OCI-LY7 (cell line): ENCODE measurements around the gene GLTP. TPM values are rescaled to one million over a fixed set of nuclear protein-coding genes. Genes with fewer than 3 reads are reported as not detected.

ENCODE experiments used
- BruUV-seq: library from RNA; stranded (reverse); fragments of 400-500 nt; replicated peaks from 2 replicates; lab custom pipeline; 2021; lab: Mats Ljungman, UMichigan
- CTCF ChIA-PET: fragments of 300-600 bp; sonication (Branson Sonifier 250); formaldehyde crosslinking; loops from one replicate; lab custom pipeline; 2022; ENCODE audit warnings: antibody characterized with exemption; ENCODE audit not compliant: unreplicated experiment; lab: Charles Lee
- POLR2A ChIA-PET: fragments of 300-600 bp; sonication (Branson Sonifier 250); formaldehyde crosslinking; loops from one replicate; lab custom pipeline; 2022; ENCODE audit warnings: antibody characterized with exemption; lab: Charles Lee
- DNase-seq: peaks from one replicate; pipeline ENCODE4 v3.0.0-alpha.2; 2015; ENCODE audit warnings: low spot score
- H2AFZ ChIP-seq: fragments of 200-600 bp; sonication (generic), shearing (Covaris generic); 2 replicates; pipeline ENCODE4 v1.6.1; 2014; ENCODE audit warnings: mild to moderate bottlenecking, antibody characterized with exemption, low read length, moderate library complexity
- H3K27ac ChIP-seq: fragments of 200-600 bp; sonication (generic); 2 replicates; pipeline ENCODE4 v1.5.1; 2014; ENCODE audit warnings: mixed run types, low read depth, mild to moderate bottlenecking, moderate library complexity, low read length, inconsistent platforms; ENCODE audit not compliant: poor library complexity, severe bottlenecking
- H3K36me3 ChIP-seq: fragments of 200-600 bp; sonication (generic); 2 replicates; pipeline ENCODE4 v1.6.1; 2014; ENCODE audit warnings: mild to moderate bottlenecking, antibody characterized with exemption, low read length, moderate library complexity, mixed read lengths; ENCODE audit not compliant: insufficient read depth
- H3K4me1 ChIP-seq: fragments of 200-600 bp; sonication (generic); 2 replicates; pipeline ENCODE4 v1.5.1; 2014; ENCODE audit warnings: mild to moderate bottlenecking, low read length; ENCODE audit not compliant: insufficient read depth, poor library complexity, severe bottlenecking
- H3K4me2 ChIP-seq: fragments of 200-600 bp; sonication (generic); 2 replicates; pipeline ENCODE4 v1.6.1; 2014; ENCODE audit warnings: mild to moderate bottlenecking, low read length
- H3K4me3 ChIP-seq: fragments of 200-600 bp; sonication (generic); 2 replicates; pipeline ENCODE4 v1.5.1; 2014; ENCODE audit warnings: mild to moderate bottlenecking, low read depth, low read length; ENCODE audit not compliant: poor library complexity, severe bottlenecking
- H3K79me2 ChIP-seq: fragments of 200-600 bp; sonication (generic); 2 replicates; pipeline ENCODE4 v1.6.1; 2016; ENCODE audit warnings: low read depth, mild to moderate bottlenecking, low read length, moderate library complexity, mixed read lengths; ENCODE audit not compliant: insufficient read depth
- H3K9me2 ChIP-seq: fragments of 200-600 bp; sonication (generic); 2 replicates; pipeline ENCODE4 v1.6.1; 2016; ENCODE audit warnings: mild to moderate bottlenecking, low read length, mixed read lengths; ENCODE audit not compliant: insufficient read depth
- H3K9me3 ChIP-seq: fragments of 200-600 bp; sonication (generic); 2 replicates; pipeline ENCODE4 v1.6.1; 2014; ENCODE audit warnings: mild to moderate bottlenecking, mixed run types, low read length, mixed read lengths
- H4K20me1 ChIP-seq: fragments of 200-600 bp; sonication (generic); 2 replicates; pipeline ENCODE4 v1.6.1; 2014; ENCODE audit warnings: mild to moderate bottlenecking, antibody characterized with exemption, low read length, moderate library complexity, mixed read lengths; ENCODE audit not compliant: insufficient read depth
- EZH2phosphoT487 ChIP-seq: fragments of 200-600 bp; sonication (generic); IDR thresholded peaks from 2 replicates; pipeline ENCODE4 v1.6.1; 2018; ENCODE audit warnings: low read depth, borderline replicate concordance, mild to moderate bottlenecking, mixed run types, antibody characterized with exemption, low read length, moderate library complexity, mixed read lengths
- intact Hi-C: fragments of 100-400 bp; cut with micrococcal nuclease; formaldehyde crosslinking; loops from one replicate; pipeline ENCODE4 v1.10.0; 2022; ENCODE audit not compliant: unreplicated experiment
- total RNA-seq, 2 experiments: library from RNA; depleted of rRNA in 1 of 2; stranded (reverse); fragments of >200 nt in 1 of 2; shearing (Covaris generic) in 1 of 2; gene quantifications; 2 replicates each; pipeline ENCODE4 v1.2.3, GENCODE V29; 2014 to 2022
- TF ChIP-seq, protein P1 (sequence below): fragments of 200-600 bp; sonication (generic); conservative IDR thresholded peaks from 2 replicates; pipeline ENCODE4 v1.5.1; 2014; ENCODE audit warnings: mild to moderate bottlenecking, antibody characterized with exemption, low read length, moderate library complexity, mixed read lengths

The GLTP gene
- total RNA-seq, 2 experiments from 2014 or later = 24.0 to 27.3 TPM

DNA sequence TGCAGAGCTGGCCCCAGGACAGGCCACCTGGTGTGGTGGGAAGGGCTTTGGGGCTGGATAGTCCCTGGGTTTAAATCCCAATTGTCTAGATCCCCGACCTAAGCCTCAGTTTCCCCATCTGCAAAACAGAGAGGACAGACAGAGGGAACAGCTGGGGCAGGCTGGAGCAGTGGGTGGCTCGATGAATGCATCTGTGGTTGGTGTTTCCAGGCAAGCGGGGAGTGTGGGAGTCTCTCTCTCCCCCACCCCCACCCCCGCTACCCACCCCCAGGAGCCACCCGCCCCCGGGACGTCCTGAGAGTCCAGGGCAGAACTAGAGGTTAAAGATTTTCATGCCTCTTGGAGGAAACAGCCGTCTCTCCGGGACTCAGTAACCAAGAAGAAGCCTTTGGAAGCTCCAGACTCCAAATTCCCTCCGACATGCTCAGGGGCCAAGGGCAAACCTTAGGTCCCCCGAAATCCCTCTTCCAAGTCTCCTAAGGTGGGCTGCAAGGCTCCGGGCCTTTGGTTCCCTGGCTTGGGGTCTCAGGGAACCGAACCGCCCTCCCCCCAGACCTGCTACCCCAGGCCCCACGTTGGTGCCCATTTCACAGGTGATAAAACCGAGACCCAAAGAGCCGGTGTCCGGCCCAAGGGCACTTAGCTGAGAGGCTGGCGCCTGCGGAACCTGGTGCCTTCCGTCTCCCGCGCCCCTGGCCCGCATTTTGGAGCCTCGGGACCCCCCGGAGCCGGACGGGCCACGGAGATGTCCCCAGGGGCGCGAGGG lies 47.6 kb downstream of the GLTP start:
- H3K79me2 ChIP-seq = no peaks in the 10 kb centered on the region
- CTCF ChIA-PET = no interaction called here
- H3K9me3 ChIP-seq = no peaks in the 10 kb centered on the region
- H3K9me2 ChIP-seq = no peaks in the 10 kb centered on the region
- BruUV-seq = no TSS peak
- H4K20me1 ChIP-seq = no peaks in the 10 kb centered on the region
- no peak overlapping the region for H3K4me3 ChIP-seq
- no peak overlapping the region for H3K4me2 ChIP-seq
- no peak overlapping the region for H2AFZ ChIP-seq
- no peaks in the 10 kb centered on the region for H3K36me3 ChIP-seq
- POLR2A ChIA-PET = no interaction called here
- TF ChIP-seq, protein P1, sequence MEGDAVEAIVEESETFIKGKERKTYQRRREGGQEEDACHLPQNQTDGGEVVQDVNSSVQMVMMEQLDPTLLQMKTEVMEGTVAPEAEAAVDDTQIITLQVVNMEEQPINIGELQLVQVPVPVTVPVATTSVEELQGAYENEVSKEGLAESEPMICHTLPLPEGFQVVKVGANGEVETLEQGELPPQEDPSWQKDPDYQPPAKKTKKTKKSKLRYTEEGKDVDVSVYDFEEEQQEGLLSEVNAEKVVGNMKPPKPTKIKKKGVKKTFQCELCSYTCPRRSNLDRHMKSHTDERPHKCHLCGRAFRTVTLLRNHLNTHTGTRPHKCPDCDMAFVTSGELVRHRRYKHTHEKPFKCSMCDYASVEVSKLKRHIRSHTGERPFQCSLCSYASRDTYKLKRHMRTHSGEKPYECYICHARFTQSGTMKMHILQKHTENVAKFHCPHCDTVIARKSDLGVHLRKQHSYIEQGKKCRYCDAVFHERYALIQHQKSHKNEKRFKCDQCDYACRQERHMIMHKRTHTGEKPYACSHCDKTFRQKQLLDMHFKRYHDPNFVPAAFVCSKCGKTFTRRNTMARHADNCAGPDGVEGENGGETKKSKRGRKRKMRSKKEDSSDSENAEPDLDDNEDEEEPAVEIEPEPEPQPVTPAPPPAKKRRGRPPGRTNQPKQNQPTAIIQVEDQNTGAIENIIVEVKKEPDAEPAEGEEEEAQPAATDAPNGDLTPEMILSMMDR = no peak
- TF ChIP-seq EZH2phosphoT487 = no peak
- intact Hi-C loops = no loop called here
- no peak for DNase-seq
- no peak overlapping the region for H3K27ac ChIP-seq
- H3K4me1 ChIP-seq = no peaks in the 10 kb centered on the region

DNA sequence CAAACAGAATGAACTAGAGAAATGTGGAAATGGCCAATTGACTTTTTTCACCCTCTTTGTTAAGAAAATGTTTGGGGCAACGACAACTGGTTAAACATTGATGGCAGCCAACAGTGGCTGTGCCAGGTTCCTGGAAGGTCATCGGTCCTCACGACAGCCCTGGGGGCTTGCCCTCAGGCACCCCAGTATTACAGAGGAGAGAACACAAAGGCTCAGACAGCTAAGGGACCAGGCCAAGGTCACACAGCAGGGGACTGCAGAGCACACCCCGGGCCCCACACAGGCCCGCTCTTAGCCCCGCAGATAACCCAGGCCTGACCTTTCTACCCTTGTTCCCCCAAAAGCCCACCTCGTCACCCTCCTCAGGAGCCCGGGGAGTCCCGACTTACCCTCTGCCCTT lies 48.4 kb downstream of the GLTP start:
- Histone ChIP-seq H3K27ac (no peak overlapping the region), H4K20me1 (no peaks in the 10 kb centered on the region), H3K4me3 (no peak overlapping the region), H3K9me2 (no peaks in the 10 kb centered on the region), H3K9me3 (no peaks in the 10 kb centered on the region), H3K36me3 (no peaks in the 10 kb centered on the region), H3K4me1 (no peaks in the 10 kb centered on the region), H2AFZ (no peak overlapping the region), H3K79me2 (no peaks in the 10 kb centered on the region), H3K4me2 (no peak overlapping the region)
- ChIA-PET CTCF (no interaction called here), POLR2A (no interaction called here)
- intact Hi-C loops = no loop called here
- no peak for DNase-seq
- TF ChIP-seq, protein P1 = no peak
- no peak for TF ChIP-seq EZH2phosphoT487
- BruUV-seq = no TSS peak

DNA sequence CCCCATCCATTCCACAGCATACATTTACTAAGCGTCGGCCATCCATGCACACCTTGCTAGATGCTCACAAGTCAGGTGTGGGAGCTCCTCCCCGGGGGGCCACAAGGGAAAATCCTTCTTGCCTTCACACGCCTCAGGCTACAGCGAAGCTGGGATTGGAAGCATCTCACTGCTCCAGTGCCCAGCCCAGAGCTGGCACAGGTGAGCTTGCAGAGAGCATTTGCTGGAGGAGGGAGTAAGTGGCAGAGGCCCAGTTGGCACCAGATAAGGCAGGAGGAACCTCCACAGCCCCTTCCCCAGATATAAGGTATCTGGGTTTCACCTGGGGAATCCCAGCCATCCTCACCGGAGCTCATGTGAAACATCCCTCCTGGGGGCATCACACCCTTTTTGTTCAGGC lies 49.0 kb downstream of the GLTP start:
- no peak for TF ChIP-seq EZH2phosphoT487
- TF ChIP-seq, protein P1 = no peak
- intact Hi-C loops = no loop called here
- no TSS peak for BruUV-seq
- H4K20me1 ChIP-seq = no peaks in the 10 kb centered on the region
- DNase-seq = no peak
- no peak overlapping the region for H3K4me3 ChIP-seq
- POLR2A ChIA-PET = no interaction called here
- no peak overlapping the region for H2AFZ ChIP-seq
- CTCF ChIA-PET = no interaction called here
- no peak overlapping the region for H3K4me2 ChIP-seq
- no peak overlapping the region for H3K27ac ChIP-seq
- H3K9me2 ChIP-seq = no peaks in the 10 kb centered on the region
- H3K4me1 ChIP-seq = no peaks in the 10 kb centered on the region
- H3K36me3 ChIP-seq = no peaks in the 10 kb centered on the region
- H3K9me3 ChIP-seq = no peaks in the 10 kb centered on the region
- no peaks in the 10 kb centered on the region for H3K79me2 ChIP-seq
